AG09319 (cell line): ENCODE results near the gene THRSP.
"Not testable (repeated sequence)": the region's sequence is repeated elsewhere in the genome, so short reads cannot be mapped to it uniquely, and the experiment has no call there.

Experiments
- DNase-seq: peaks from one replicate; pipeline ENCODE4 v3.0.0-alpha.2; 2010; ENCODE audit warnings: low read depth; ENCODE audit errors: extremely low read depth
- TF ChIP-seq, protein P1 (sequence below): IDR thresholded peaks from 2 replicates; pipeline ENCODE4 v1.5.1; 2011; ENCODE audit warnings: low read depth, mild to moderate bottlenecking, inconsistent platforms, low read length, moderate library complexity

The THRSP gene

GRCh38 chr11:78069465-78069864, 5.8 kb downstream of the THRSP start:
- DNase-seq: no peak
- TF ChIP-seq, protein P1, sequence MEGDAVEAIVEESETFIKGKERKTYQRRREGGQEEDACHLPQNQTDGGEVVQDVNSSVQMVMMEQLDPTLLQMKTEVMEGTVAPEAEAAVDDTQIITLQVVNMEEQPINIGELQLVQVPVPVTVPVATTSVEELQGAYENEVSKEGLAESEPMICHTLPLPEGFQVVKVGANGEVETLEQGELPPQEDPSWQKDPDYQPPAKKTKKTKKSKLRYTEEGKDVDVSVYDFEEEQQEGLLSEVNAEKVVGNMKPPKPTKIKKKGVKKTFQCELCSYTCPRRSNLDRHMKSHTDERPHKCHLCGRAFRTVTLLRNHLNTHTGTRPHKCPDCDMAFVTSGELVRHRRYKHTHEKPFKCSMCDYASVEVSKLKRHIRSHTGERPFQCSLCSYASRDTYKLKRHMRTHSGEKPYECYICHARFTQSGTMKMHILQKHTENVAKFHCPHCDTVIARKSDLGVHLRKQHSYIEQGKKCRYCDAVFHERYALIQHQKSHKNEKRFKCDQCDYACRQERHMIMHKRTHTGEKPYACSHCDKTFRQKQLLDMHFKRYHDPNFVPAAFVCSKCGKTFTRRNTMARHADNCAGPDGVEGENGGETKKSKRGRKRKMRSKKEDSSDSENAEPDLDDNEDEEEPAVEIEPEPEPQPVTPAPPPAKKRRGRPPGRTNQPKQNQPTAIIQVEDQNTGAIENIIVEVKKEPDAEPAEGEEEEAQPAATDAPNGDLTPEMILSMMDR: no peak

GRCh38 chr11:78070621-78071020, 7.0 kb downstream of the THRSP start:
- TF ChIP-seq, protein P1: no peak
- DNase-seq: no peak

GRCh38 chr11:78071717-78072116, 8.1 kb downstream of the THRSP start:
- DNase-seq: no peak
- TF ChIP-seq, protein P1: no peak

GRCh38 chr11:78072455-78072854, 8.8 kb downstream of the THRSP start:
- TF ChIP-seq, protein P1: no peak
- DNase-seq: no peak

GRCh38 chr11:78074756-78075155, 11.1 kb downstream of the THRSP start:
- TF ChIP-seq, protein P1: no peak
- DNase-seq: no peak

GRCh38 chr11:78076733-78077403, 13.2 kb downstream of the THRSP start:
- no peak for DNase-seq
- TF ChIP-seq, protein P1: no peak

GRCh38 chr11:78077592-78077991, 13.9 kb downstream of the THRSP start:
- not testable (repeated sequence) for DNase-seq
